ENCODE measurements around the gene SUFU. TPM values are rescaled to one million over a fixed set of nuclear protein-coding genes. Genes with fewer than 3 reads are reported as not detected.

Gene SUFU
- total RNA-seq, 1 donor from 2014 or later = 11.5 TPM

DNA sequence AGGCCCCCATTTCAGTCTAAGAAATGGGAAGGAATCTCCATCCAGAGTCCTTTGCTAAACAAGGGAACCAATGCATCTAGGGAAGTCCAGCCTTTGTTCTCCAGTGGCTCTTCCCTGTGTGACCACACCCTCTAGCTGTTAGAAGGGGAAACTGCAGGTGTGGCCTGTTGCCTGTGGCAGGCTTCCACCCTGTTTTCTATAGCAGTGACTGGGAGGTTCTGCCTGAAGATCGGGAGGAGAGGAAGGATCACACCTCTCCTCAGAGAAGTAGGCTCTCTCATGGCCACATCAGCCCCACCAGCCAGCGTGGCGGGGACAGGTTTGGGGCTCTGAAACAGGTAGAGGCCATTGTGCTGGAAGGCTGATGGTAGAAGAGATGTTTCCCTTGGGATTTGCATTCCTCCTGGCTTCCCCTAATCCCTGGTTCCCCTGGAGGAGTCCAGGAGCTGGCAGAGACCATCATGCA is 92.8 kb downstream of the SUFU start:
- Mint-ChIP-seq H3K9me3 (no peaks in the 10 kb centered on the region), H3K4me1 (no peaks in the 10 kb centered on the region), H3K27ac (peak overlapping the region; percentile 63), H3K27me3 (ENCODE audit: insufficient read depth, low read depth) (peaks cover 2% of the 10 kb centered on the region), H3K4me3 (no peak overlapping the region), H3K36me3 (peaks cover 19% of the 10 kb centered on the region)
- peak; percentile 85 for DNase-seq (ENCODE audit: low spot score)
- Histone ChIP-seq H3F3A (ENCODE audit: low read depth) (peaks cover 12% of the 10 kb centered on the region), H3K27me3 (no peaks in the 10 kb centered on the region), H3K4me1 (peaks cover 3% of the 10 kb centered on the region), H2AFZ (replicated peaks) (no peak overlapping the region), H3K79me2 (ENCODE audit: low read depth) (peaks cover 2% of the 10 kb centered on the region), H3K9me3 (ENCODE audit: low read depth) (no peaks in the 10 kb centered on the region), H3K4me3 (no peak overlapping the region), H4K20me1 (ENCODE audit: low read depth) (no peaks in the 10 kb centered on the region), H3K36me3 (peaks cover 5% of the 10 kb centered on the region), H3K4me2 (no peak overlapping the region), H3K9ac (no peak overlapping the region), H3K27ac (peak overlapping the region; percentile 23)
- no peak for TF ChIP-seq EZH2 (IDR thresholded peaks at IDR 0.05)
- TF ChIP-seq, protein P1, sequence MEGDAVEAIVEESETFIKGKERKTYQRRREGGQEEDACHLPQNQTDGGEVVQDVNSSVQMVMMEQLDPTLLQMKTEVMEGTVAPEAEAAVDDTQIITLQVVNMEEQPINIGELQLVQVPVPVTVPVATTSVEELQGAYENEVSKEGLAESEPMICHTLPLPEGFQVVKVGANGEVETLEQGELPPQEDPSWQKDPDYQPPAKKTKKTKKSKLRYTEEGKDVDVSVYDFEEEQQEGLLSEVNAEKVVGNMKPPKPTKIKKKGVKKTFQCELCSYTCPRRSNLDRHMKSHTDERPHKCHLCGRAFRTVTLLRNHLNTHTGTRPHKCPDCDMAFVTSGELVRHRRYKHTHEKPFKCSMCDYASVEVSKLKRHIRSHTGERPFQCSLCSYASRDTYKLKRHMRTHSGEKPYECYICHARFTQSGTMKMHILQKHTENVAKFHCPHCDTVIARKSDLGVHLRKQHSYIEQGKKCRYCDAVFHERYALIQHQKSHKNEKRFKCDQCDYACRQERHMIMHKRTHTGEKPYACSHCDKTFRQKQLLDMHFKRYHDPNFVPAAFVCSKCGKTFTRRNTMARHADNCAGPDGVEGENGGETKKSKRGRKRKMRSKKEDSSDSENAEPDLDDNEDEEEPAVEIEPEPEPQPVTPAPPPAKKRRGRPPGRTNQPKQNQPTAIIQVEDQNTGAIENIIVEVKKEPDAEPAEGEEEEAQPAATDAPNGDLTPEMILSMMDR (IDR thresholded peaks at IDR 0.05) = peak; percentile 84

GRCh38 chr10:102597131-102597991 is 93.6 kb downstream of the SUFU start:
- TF ChIP-seq EZH2 (IDR thresholded peaks at IDR 0.05) = no peak
- TF ChIP-seq, protein P1 (IDR thresholded peaks at IDR 0.05) = no peak
- TF ChIP-seq EZH2phosphoT487 (IDR thresholded peaks at IDR 0.05) = no peak
- Mint-ChIP-seq H3K27ac (no peak overlapping the region), H3K4me3 (no peak overlapping the region), H3K4me1 (no peaks in the 10 kb centered on the region), H3K27me3 (ENCODE audit: insufficient read depth, low read depth) (peaks cover 2% of the 10 kb centered on the region), H3K9me3 (no peaks in the 10 kb centered on the region), H3K36me3 (peaks cover 19% of the 10 kb centered on the region)
- Histone ChIP-seq H3K9me3 (ENCODE audit: low read depth) (no peaks in the 10 kb centered on the region), H2AFZ (replicated peaks) (no peak overlapping the region), H4K20me1 (ENCODE audit: low read depth) (no peaks in the 10 kb centered on the region), H3K4me2 (no peak overlapping the region), H3K36me3 (peaks cover 5% of the 10 kb centered on the region), H3K9ac (no peak overlapping the region), H3K27ac (no peak overlapping the region), H3K4me1 (peaks cover 3% of the 10 kb centered on the region), H3K79me2 (ENCODE audit: low read depth) (no peaks in the 10 kb centered on the region), H3K4me3 (no peak overlapping the region), H3F3A (ENCODE audit: low read depth) (peaks cover 12% of the 10 kb centered on the region), H3K27me3 (no peaks in the 10 kb centered on the region)
- DNase-seq (ENCODE audit: low spot score) = no peak

GRCh38 chr10:102598243-102598642 is 94.5 kb downstream of the SUFU start:
- H3K27ac ChIP-seq = no peak overlapping the region
- H2AFZ ChIP-seq (replicated peaks) = no peak overlapping the region
- H3K27me3 ChIP-seq = no peaks in the 10 kb centered on the region
- H3K9me3 ChIP-seq (ENCODE audit: low read depth) = no peaks in the 10 kb centered on the region
- Mint-ChIP-seq H3K27ac (no peak overlapping the region), H3K36me3 (peaks cover 19% of the 10 kb centered on the region), H3K4me1 (no peaks in the 10 kb centered on the region), H3K4me3 (no peak overlapping the region), H3K9me3 (no peaks in the 10 kb centered on the region), H3K27me3 (ENCODE audit: insufficient read depth, low read depth) (peaks cover 4% of the 10 kb centered on the region)
- no peaks in the 10 kb centered on the region for H3K79me2 ChIP-seq (ENCODE audit: low read depth)
- H3F3A ChIP-seq (ENCODE audit: low read depth) = peaks cover 12% of the 10 kb centered on the region
- H3K4me2 ChIP-seq = no peak overlapping the region
- TF ChIP-seq EZH2 (IDR thresholded peaks at IDR 0.05) = no peak
- TF ChIP-seq, protein P1 (IDR thresholded peaks at IDR 0.05) = no peak
- TF ChIP-seq EZH2phosphoT487 (IDR thresholded peaks at IDR 0.05) = no peak
- peaks cover 3% of the 10 kb centered on the region for H3K4me1 ChIP-seq
- H3K9ac ChIP-seq = no peak overlapping the region
- H4K20me1 ChIP-seq (ENCODE audit: low read depth) = no peaks in the 10 kb centered on the region
- DNase-seq (ENCODE audit: low spot score) = no peak
- H3K36me3 ChIP-seq = peaks cover 5% of the 10 kb centered on the region
- no peak overlapping the region for H3K4me3 ChIP-seq
